Karpas-422 (cell line): ENCODE measurements around the gene RAB27B. TPM values are rescaled to one million over a fixed set of nuclear protein-coding genes. Genes with fewer than 3 reads are reported as not detected.

Source experiments
- DNase-seq: peaks from one replicate; pipeline ENCODE4 v3.0.0-alpha.2; 2015
- H2AFZ ChIP-seq: fragments of 200-600 bp; sonication (generic); 2 replicates; pipeline ENCODE4 v1.6.1; 2014; ENCODE audit warnings: antibody characterized with exemption, low read length, mixed read lengths
- H3K27ac ChIP-seq: fragments of 200-600 bp; sonication (generic); 2 replicates; pipeline ENCODE4 v1.5.1; 2014; ENCODE audit warnings: mild to moderate bottlenecking, low read length, moderate library complexity
- H3K27me3 ChIP-seq: fragments of 200-600 bp; sonication (generic); 2 replicates; pipeline ENCODE4 v1.6.1; 2014; ENCODE audit warnings: low read length, mixed read lengths
- H3K36me3 ChIP-seq: fragments of 200-600 bp; sonication (generic); 2 replicates; pipeline ENCODE4 v1.6.1; 2014; ENCODE audit warnings: low read length, mixed read lengths; ENCODE audit not compliant: insufficient read depth
- H3K4me1 ChIP-seq: fragments of 200-600 bp; sonication (generic); 2 replicates; pipeline ENCODE4 v1.6.1; 2014; ENCODE audit warnings: mild to moderate bottlenecking, low read length, mixed read lengths
- H3K4me2 ChIP-seq: fragments of 200-600 bp; sonication (generic); 2 replicates; pipeline ENCODE4 v1.6.1; 2014; ENCODE audit warnings: low read length, low read depth, mild to moderate bottlenecking; ENCODE audit not compliant: poor library complexity, severe bottlenecking
- H3K4me3 ChIP-seq: fragments of 200-600 bp; sonication (generic); 2 replicates; pipeline ENCODE4 v1.5.1; 2014; ENCODE audit warnings: mild to moderate bottlenecking, antibody characterized with exemption, low read length, mixed read lengths
- H3K79me2 ChIP-seq: fragments of 200-600 bp; sonication (generic); 2 replicates; pipeline ENCODE4 v1.6.1; 2014; ENCODE audit warnings: mild to moderate bottlenecking, low read length, mixed read lengths
- H3K9ac ChIP-seq: fragments of 200-600 bp; sonication (generic); 2 replicates; pipeline ENCODE4 v1.6.0; 2014; ENCODE audit warnings: low read length
- H3K9me2 ChIP-seq: fragments of 200-600 bp; sonication (generic), shearing (Covaris generic); replicated peaks from 2 replicates; pipeline ENCODE4 v1.6.0; 2014; ENCODE audit warnings: mild to moderate bottlenecking, low read length, moderate library complexity; ENCODE audit not compliant: insufficient read depth
- H3K9me3 ChIP-seq: fragments of 300-700, 200-600 bp; sonication (generic); 2 replicates; pipeline ENCODE4 v1.6.1; 2014; ENCODE audit warnings: low read length, mixed read lengths
- H4K20me1 ChIP-seq: fragments of 200-600 bp; sonication (generic); 2 replicates; pipeline ENCODE4 v1.6.1; 2014; ENCODE audit warnings: mild to moderate bottlenecking, antibody characterized with exemption, low read length, low read depth; ENCODE audit not compliant: insufficient read depth
- total RNA-seq: library from RNA; depleted of rRNA; stranded (reverse); fragments of >200 nt; shearing (Covaris generic); gene quantifications from 2 replicates; pipeline ENCODE4 v1.2.3, GENCODE V29; 2014; ENCODE audit warnings: low replicate concordance

RAB27B gene
- total RNA-seq, 1 experiment from 2014 or later: 0.11 TPM

DNA sequence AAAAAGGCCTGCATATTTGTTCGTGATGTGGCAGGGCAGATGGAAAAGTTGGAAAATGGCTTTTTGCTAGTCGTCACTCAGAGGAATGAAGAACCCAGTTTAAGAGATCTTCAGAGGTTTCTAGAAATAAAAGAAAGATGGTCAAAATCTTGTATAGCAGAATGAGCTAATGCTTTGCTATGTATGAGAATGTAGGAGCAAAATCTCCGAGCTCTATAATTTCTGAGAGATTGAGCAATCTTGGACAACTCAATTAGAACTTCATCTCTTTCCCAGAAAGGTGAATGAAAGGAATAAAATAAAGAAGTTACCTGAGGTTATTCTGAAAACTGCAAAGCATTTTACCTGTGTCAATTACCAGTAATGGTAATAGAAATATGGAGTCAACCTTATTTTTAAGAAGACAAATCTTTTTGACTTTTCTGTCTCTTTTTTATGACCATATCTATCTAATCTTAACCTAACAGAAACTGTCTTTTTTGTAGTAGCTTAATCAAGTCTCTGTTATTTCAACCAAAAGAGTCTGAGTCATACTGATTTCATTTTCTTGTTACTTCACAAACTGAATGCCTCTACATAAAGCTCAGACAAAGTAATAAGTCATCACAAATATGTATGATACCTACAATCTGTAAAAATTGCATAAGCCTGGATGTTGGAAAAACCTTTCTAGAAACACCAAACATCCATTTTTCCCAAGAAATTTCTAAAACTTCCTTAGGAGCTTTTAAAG lies 98.5 kb downstream of the RAB27B start:
- no peak overlapping the region for H3K4me3 ChIP-seq
- no peaks in the 10 kb centered on the region for H3K36me3 ChIP-seq
- no peak overlapping the region for H3K27ac ChIP-seq
- H3K9me3 ChIP-seq: no peaks in the 10 kb centered on the region
- no peak overlapping the region for H3K4me2 ChIP-seq
- H3K79me2 ChIP-seq: no peaks in the 10 kb centered on the region
- no peak overlapping the region for H3K9ac ChIP-seq
- no peaks in the 10 kb centered on the region for H3K9me2 ChIP-seq
- no peak overlapping the region for H2AFZ ChIP-seq
- no peaks in the 10 kb centered on the region for H3K27me3 ChIP-seq
- H4K20me1 ChIP-seq: no peaks in the 10 kb centered on the region
- H3K4me1 ChIP-seq: no peaks in the 10 kb centered on the region
- DNase-seq: no peak

DNA sequence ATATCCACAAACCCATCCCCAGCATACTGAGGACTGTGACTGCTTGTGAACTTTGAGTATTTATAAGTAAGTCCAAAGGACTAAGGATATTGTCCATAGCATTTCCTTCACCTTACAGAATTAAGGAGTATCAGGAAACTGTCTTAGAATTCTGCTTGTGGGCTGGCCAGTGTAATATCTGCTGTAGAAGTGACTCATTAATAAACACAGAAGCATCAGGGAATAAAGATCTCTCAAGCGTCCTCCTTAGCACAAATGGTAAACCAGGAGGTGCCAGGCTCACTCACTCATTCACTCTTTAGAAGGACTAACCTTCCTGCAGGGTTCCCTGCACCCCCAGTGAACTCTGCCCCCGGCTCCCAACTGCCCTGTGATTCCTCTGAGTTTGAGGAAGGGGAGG lies 100.0 kb downstream of the RAB27B start:
- Histone ChIP-seq H3K4me3 (no peak overlapping the region), H3K27me3 (no peaks in the 10 kb centered on the region), H3K9ac (no peak overlapping the region), H3K36me3 (no peaks in the 10 kb centered on the region), H3K9me3 (no peaks in the 10 kb centered on the region), H2AFZ (no peak overlapping the region), H4K20me1 (no peaks in the 10 kb centered on the region), H3K4me1 (no peaks in the 10 kb centered on the region), H3K79me2 (no peaks in the 10 kb centered on the region), H3K27ac (no peak overlapping the region), H3K4me2 (no peak overlapping the region), H3K9me2 (no peaks in the 10 kb centered on the region)
- DNase-seq: no peak

DNA sequence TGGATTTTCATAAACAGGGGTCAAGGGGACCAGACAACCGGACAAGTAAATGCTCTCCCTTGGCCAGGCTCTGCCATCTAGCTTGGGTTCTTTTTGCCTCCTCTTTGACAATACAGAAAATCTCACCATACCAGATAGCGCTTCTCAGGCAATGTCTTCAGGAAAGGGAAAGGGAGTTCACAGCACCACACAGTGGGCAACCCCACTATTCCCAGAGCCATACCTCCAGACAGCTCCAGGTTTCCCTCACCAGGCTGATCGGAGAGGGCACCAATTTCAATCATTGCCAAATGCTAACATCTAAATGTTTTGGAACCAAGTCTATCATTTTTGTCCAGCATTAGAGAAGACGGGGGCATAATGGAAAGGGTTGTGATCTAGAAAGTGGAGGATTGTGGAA lies 102.9 kb downstream of the RAB27B start:
- Histone ChIP-seq H4K20me1 (no peaks in the 10 kb centered on the region), H3K27me3 (no peaks in the 10 kb centered on the region), H3K4me3 (no peak overlapping the region), H3K9ac (no peak overlapping the region), H3K4me2 (no peak overlapping the region), H3K79me2 (no peaks in the 10 kb centered on the region), H3K36me3 (no peaks in the 10 kb centered on the region), H3K4me1 (no peaks in the 10 kb centered on the region), H3K27ac (no peak overlapping the region), H3K9me3 (no peaks in the 10 kb centered on the region), H2AFZ (no peak overlapping the region), H3K9me2 (no peaks in the 10 kb centered on the region)
- DNase-seq: no peak

DNA sequence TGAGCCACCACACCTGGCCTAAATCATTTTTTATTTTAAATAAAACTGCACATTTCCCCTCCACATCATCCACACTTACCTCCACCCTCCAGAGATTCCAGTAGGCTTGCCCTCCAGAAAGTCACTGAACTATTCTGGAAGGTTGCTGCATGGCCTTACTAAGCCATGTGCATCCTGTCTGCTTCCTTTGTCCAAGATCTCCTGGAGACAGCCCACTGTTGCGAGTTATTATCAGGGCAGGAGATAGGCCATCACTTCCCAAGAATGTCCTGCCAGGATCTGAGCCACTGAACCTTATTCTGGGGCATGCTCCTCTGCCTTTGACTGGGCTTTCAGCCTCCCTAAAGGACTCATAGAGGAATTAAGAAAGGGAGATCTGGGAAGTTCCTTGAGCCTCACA lies 104.2 kb downstream of the RAB27B start:
- H3K9me2 ChIP-seq: no peaks in the 10 kb centered on the region
- no peaks in the 10 kb centered on the region for H3K9me3 ChIP-seq
- no peaks in the 10 kb centered on the region for H3K27me3 ChIP-seq
- no peak overlapping the region for H3K27ac ChIP-seq
- no peaks in the 10 kb centered on the region for H3K36me3 ChIP-seq
- no peaks in the 10 kb centered on the region for H3K4me1 ChIP-seq
- H4K20me1 ChIP-seq: no peaks in the 10 kb centered on the region
- no peaks in the 10 kb centered on the region for H3K79me2 ChIP-seq
- H3K4me3 ChIP-seq: no peak overlapping the region
- no peak overlapping the region for H3K9ac ChIP-seq
- H3K4me2 ChIP-seq: no peak overlapping the region
- DNase-seq: no peak
- no peak overlapping the region for H2AFZ ChIP-seq

DNA sequence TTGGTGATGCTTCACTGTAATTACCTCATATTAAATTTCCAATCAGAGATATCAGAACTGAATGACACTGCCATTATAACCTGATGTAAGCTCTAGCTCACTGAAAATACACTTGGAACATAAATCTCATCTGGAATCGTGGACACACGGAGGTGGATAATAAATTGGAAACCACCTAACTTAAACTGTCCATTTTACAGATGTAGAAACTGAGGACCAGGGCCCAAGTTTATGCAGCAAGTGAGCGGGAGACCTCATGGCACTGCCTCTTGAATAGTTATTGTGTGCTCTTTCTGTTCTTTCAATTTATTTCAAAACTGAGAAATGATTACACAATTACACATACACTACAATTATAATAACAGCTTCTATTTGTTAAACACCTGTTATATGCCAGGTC lies 110.2 kb downstream of the RAB27B start:
- H4K20me1 ChIP-seq: no peaks in the 10 kb centered on the region
- no peaks in the 10 kb centered on the region for H3K36me3 ChIP-seq
- H3K4me2 ChIP-seq: no peak overlapping the region
- H3K27ac ChIP-seq: no peak overlapping the region
- H3K4me1 ChIP-seq: no peaks in the 10 kb centered on the region
- no peaks in the 10 kb centered on the region for H3K9me3 ChIP-seq
- no peaks in the 10 kb centered on the region for H3K27me3 ChIP-seq
- H3K9me2 ChIP-seq: no peaks in the 10 kb centered on the region
- H3K9ac ChIP-seq: no peak overlapping the region
- no peak overlapping the region for H3K4me3 ChIP-seq
- H2AFZ ChIP-seq: no peak overlapping the region
- no peak for DNase-seq
- H3K79me2 ChIP-seq: no peaks in the 10 kb centered on the region

DNA sequence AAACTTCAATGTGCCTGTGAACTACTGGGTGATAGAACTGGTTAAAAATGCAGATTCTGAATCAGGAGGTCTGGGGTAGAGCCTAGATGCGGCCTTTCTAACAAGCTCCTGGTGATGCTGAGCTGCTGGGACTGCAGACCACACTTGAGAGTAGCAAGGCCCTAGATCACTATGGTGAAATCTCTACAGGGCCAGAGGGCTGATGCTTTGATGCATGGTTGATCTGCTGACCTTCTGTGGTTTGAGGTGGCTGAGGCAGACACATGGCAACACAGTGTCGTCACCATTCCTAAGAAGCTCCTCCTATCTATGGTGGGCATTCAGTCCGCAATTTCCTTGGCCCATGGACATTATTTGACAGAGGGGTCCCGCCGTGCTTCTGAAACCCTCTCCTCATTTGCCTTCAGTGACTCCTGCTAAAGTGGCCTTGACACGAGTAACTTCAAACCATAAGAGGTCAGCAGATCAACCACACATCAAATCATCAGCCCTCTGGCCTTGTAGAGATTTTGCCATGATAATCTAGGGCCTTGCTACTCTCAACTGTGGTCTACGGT lies 111.2 kb downstream of the RAB27B start:
- Histone ChIP-seq H4K20me1 (no peaks in the 10 kb centered on the region), H3K9me2 (no peaks in the 10 kb centered on the region), H3K27me3 (no peaks in the 10 kb centered on the region), H3K9ac (no peak overlapping the region), H3K27ac (no peak overlapping the region), H3K9me3 (no peaks in the 10 kb centered on the region), H3K79me2 (no peaks in the 10 kb centered on the region), H3K4me1 (no peaks in the 10 kb centered on the region), H3K4me2 (no peak overlapping the region), H3K36me3 (no peaks in the 10 kb centered on the region), H3K4me3 (no peak overlapping the region), H2AFZ (no peak overlapping the region)
- DNase-seq: no peak

DNA sequence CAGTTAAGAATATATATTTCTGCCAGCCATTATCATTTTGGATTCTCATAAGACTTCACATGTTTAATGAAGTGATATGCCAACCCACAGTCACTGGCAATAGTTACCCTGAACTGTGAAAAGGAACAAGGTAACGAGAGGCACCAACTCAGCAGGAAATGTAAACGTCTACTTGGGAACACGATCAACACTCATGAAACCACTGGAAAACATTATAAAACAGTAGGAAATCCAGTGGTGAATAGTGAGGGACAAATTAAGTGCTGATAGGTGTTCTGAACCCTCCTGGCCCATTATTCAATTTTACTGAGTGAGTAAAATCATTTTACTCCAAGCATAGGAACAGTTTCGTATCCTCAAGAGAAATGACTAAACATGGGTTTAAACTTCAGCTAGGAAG lies 113.9 kb downstream of the RAB27B start:
- DNase-seq: no peak
- H3K9me2 ChIP-seq: no peaks in the 10 kb centered on the region
- no peak overlapping the region for H3K4me2 ChIP-seq
- no peak overlapping the region for H3K4me3 ChIP-seq
- H3K4me1 ChIP-seq: no peaks in the 10 kb centered on the region
- H3K27me3 ChIP-seq: no peaks in the 10 kb centered on the region
- no peaks in the 10 kb centered on the region for H3K9me3 ChIP-seq
- H2AFZ ChIP-seq: no peak overlapping the region
- no peaks in the 10 kb centered on the region for H3K36me3 ChIP-seq
- no peaks in the 10 kb centered on the region for H3K79me2 ChIP-seq
- no peaks in the 10 kb centered on the region for H4K20me1 ChIP-seq
- H3K9ac ChIP-seq: no peak overlapping the region
- H3K27ac ChIP-seq: no peak overlapping the region

DNA sequence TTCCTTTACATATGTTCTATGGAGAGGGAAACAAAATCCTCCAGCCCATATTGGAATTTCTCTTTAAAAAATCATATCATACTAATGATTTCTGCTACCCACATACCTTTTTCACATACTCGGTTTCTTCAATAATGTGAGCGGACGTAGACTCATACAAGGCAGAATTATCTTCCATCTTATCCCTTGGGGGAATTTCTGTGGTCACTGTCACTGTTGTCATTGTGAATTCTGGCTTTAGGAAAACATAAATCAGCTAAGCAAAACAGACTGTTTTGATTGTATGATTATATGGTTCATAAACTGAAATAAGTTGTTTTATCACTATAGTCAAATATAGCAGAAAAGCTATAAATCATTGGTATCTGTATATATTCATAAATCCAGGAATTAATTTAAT lies 114.3 kb downstream of the RAB27B start:
- Histone ChIP-seq H3K27ac (no peak overlapping the region), H3K27me3 (no peaks in the 10 kb centered on the region), H3K4me1 (no peaks in the 10 kb centered on the region), H3K9me2 (no peaks in the 10 kb centered on the region), H3K9ac (no peak overlapping the region), H3K4me2 (no peak overlapping the region), H4K20me1 (no peaks in the 10 kb centered on the region), H3K9me3 (no peaks in the 10 kb centered on the region), H2AFZ (no peak overlapping the region), H3K79me2 (no peaks in the 10 kb centered on the region), H3K36me3 (no peaks in the 10 kb centered on the region), H3K4me3 (no peak overlapping the region)
- no peak for DNase-seq
